ENCODE results near the gene CARS2. TPM values are rescaled to one million over a fixed set of nuclear protein-coding genes. Genes with fewer than 3 reads are reported as not detected.
"Not testable (repeated sequence)": the region's sequence is repeated elsewhere in the genome, so short reads cannot be mapped to it uniquely, and the experiment has no call there.

CARS2 gene
- polyA plus RNA-seq, 1 donor = 84.9 TPM

DNA sequence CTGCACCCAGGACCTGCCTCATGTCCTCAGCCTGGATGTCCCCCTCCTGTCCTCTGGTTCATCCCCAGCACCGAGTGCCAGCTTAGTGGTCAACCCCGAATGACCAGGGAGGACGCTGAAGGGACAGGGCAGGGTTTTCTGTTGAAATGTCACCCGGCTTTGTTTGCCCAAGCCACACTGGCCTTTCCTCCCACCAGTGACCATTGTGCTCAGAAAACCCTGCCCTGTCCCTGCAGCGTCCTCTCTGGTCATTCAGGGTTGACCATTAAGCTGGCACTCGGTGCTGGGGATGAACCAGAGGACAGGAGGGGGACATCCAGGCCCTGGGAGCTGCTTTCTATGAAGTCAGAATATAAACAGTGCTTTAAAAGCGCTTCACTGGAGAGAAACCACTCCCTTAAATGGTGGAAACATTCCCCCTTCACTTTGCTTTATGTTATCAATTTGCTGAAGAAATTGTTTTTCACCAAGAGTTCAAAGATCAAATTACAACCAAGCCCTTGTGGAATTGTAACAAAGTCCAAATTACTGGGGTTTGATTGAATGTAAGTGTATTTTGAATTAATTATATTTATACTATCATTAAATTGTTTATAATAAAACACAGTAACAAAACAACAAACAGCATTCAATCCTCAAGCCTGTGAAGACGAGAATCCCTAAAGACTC lies 21.4 kb downstream of the CARS2 start:
- DNase-seq = no peak

GRCh38 chr13:110683921-110684320 lies 22.0 kb downstream of the CARS2 start:
- no peak for DNase-seq

GRCh38 chr13:110683203-110683883 lies 22.6 kb downstream of the CARS2 start:
- no peak for DNase-seq

- no peak for DNase-seq
Observed at GRCh38 chr13:110682746-110683145, 23.2 kb downstream of the CARS2 start.

DNA sequence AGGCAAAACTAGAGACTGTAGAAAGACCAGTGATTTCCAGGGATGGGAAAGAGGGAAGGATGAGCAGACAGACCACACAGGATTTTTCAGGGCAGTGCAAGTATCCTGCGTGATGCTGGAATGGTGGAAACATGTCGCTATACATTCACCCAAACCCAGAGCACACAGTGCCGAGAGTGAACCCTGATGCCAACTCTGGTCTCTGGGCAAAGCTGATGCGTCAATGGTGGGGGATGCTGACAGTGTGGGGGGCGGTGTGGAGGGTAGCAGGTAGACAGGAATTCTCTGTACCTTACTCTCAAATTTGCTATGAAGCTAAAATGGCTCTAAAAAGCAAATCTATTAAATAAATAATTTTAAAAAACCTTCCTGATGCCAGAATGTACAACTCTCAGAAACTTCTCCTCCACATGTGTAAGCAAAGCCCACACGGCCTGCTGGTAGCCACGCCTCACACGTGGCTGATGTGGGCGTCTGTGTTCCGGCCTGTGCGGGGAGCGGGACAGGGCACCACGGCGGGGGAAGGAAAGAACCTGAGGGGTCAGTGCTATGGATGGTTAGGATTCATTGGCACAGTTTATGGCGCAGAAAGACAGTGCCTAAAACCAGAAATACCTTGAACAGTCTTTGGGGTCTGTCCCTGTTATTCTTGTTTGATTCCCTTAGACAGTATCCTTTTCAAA lies 23.9 kb downstream of the CARS2 start:
- no peak for DNase-seq

GRCh38 chr13:110680852-110681251 lies 25.1 kb downstream of the CARS2 start:
- DNase-seq = no peak

- DNase-seq = no peak
Observed at GRCh38 chr13:110677731-110678545, 28.0 kb downstream of the CARS2 start.

- DNase-seq = no peak
Observed at GRCh38 chr13:110676595-110677587, 29.0 kb downstream of the CARS2 start.

DNA sequence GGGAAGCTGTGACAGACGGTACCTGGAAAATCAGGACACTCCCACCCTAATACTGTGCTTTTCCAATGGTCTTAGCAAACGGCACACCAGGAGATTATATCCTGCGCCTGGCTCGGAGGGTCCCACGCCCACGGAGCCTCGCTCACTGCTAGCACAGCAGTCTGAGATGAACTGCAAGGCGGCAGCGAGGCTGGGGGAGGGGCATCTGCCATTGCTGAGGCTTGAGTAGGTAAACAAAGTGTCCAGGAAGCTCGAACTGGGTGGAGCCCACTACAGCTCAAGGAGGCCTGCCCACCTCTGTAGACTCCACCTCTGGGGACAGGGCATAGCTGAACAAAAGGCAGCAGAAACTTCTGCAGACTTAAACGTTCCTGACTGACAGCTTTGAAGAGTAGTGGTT lies 36.1 kb downstream of the CARS2 start:
- DNase-seq = not testable (repeated sequence)

GRCh38 chr13:110669036-110669435 lies 36.9 kb downstream of the CARS2 start:
- DNase-seq = no peak

DNA sequence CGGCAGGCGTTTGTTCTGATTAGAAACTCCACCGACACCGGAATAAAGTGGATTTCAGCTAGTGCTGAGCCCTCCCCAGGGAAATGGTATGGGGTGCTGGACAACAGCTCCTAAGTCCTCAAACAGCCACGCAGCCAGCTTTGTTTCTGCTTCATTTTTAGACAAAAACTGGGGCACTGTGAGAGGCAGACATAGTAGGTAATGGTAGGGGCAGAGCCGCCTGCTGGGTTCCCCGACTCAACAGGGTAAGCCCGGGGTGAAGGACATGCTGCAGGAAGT lies 39.7 kb downstream of the CARS2 start:
- no peak for DNase-seq

DNA sequence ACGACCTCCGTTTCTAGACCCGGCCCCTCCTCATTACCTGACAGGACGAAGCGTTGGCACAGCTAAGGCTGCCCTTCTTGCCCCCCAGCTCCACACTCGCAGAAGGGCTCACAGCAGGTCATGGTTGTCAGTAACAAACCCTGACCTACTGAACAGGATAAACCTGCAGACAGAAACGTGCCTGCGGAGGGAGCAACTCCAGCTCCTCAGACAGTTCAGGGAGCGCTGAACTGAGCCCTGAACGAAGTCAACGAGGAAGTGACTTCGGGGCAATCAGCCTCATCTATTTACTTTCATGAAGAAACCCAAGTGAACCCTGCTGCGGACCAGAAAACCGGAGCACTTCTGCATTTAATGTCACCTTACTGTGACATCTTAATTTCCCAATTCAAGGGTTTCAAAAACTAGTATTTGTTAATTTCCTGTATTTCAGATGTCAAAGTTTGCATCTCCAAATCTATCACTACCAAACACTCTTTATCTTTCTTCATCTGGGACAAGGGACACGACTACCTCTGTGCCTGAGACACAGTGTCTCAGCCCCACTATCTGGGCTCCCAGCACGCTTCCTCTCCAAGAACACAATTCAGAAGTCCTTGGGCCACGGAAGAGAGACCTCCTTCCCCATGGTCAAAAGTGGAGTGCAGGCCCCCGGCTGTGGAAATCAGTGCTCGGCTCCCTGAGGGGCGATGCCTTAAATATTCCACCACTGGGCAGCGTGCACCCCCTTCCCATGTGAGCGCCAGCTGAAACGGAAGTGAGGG lies 40.2 kb downstream of the CARS2 start:
- no peak for DNase-seq

GRCh38 chr13:110664673-110665072 lies 41.2 kb downstream of the CARS2 start:
- DNase-seq = no peak

DNA sequence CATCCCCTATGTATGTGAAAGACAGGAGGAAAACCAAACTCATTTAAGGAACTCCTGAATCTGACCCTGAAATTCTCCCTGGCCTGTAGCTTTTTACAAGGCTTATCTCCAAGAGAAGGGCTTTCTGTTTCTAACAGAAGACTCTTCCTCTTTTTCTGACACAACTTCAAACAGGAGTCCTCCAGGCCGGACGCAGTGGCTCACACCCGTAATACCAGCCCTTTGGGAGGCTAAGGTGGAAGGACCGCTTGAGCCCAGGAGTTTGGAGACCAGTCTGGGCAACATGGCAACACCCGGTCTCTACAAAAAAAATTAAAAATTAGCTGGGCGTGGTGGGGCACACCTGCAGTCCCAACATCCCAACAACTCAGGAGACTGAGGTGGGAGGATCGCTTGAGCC lies 41.9 kb downstream of the CARS2 start:
- no peak for DNase-seq

- no peak for DNase-seq
Observed at GRCh38 chr13:110663491-110663890, 42.4 kb downstream of the CARS2 start.

GRCh38 chr13:110662777-110663443 lies 43.0 kb downstream of the CARS2 start:
- DNase-seq = no peak

DNA sequence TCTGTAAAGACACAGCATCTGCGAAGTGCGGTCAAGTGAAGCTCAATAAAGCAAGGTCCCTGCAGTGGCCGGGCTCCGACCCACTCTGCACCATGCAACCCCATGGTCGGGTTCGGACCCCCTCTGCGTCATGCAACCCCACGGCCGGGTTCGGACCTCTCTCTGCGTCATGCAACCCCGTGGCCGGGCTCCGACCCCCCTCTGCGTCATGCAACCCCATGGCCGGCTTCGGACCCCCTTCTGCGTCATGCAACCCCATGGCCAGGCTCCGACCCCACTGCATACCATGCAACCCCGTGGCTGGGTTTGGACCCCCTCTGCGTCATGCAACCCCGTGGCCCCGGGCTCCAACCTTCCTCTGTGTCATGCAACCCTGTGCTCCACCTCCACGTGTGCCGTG lies 43.8 kb downstream of the CARS2 start:
- no peak for DNase-seq

DNA sequence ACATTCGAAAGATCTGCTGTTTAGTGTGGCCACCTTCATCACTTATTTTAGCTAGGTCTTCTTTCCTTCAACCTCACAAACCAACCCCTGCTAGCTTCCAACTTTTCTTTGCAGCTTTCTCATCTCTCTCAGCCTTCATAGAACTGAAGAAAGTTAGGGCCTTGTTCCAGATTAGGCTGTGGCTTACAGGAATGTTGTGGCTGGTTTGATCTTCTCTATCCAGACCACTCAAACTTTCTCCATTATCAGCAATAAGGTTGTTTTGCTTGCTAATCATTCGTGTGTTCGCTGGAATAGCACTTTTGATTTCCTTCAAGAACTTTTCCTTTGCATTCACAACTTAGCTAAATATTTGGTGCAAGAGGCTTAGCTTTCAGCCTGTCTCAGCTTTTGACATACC lies 44.7 kb downstream of the CARS2 start:
- DNase-seq = no peak

- not testable (repeated sequence) for DNase-seq
Observed at GRCh38 chr13:110658218-110658911, 47.6 kb downstream of the CARS2 start.

All from left kidney (tissue), 2 donors.